AG08395 (cell line): Measurements from ENCODE around the gene CCKAR.

ENCODE experiments used
- DNase-seq: peaks from one replicate; pipeline ENCODE4 v3.0.0; 2012; ENCODE audit warnings: mixed read lengths, low spot score

The CCKAR gene

GRCh38 chr4:26459054-26459755 lies 31.1 kb downstream of the CCKAR start:
- peak; percentile 75 for DNase-seq

- DNase-seq = no peak
Observed at GRCh38 chr4:26458157-26458561, 32.1 kb downstream of the CCKAR start.

GRCh38 chr4:26457412-26457811 lies 32.9 kb downstream of the CCKAR start:
- no peak for DNase-seq

GRCh38 chr4:26455571-26455970 lies 34.7 kb downstream of the CCKAR start:
- no peak for DNase-seq

GRCh38 chr4:26454961-26455360 lies 35.3 kb downstream of the CCKAR start:
- no peak for DNase-seq

- DNase-seq = no peak
Observed at GRCh38 chr4:26452565-26453531, 37.4 kb downstream of the CCKAR start.

GRCh38 chr4:26451597-26451996 lies 38.7 kb downstream of the CCKAR start:
- no peak for DNase-seq

GRCh38 chr4:26450418-26450817 lies 39.9 kb downstream of the CCKAR start:
- no peak for DNase-seq

- DNase-seq = no peak
Observed at GRCh38 chr4:26447378-26447777, 42.9 kb downstream of the CCKAR start.

GRCh38 chr4:26441771-26442170 lies 48.5 kb downstream of the CCKAR start:
- no peak for DNase-seq

- peak; percentile 66 for DNase-seq
Observed at GRCh38 chr4:26441102-26441501, 49.2 kb downstream of the CCKAR start.

- no peak for DNase-seq
Observed at GRCh38 chr4:26434030-26434639, 56.1 kb downstream of the CCKAR start.

- DNase-seq = no peak
Observed at GRCh38 chr4:26433556-26433955, 56.7 kb downstream of the CCKAR start.

GRCh38 chr4:26432419-26432818 lies 57.9 kb downstream of the CCKAR start:
- no peak for DNase-seq

- no peak for DNase-seq
Observed at GRCh38 chr4:26431461-26432180, 58.7 kb downstream of the CCKAR start.
